Measurements from ENCODE around the gene ATF4.

Gene ATF4

DNA sequence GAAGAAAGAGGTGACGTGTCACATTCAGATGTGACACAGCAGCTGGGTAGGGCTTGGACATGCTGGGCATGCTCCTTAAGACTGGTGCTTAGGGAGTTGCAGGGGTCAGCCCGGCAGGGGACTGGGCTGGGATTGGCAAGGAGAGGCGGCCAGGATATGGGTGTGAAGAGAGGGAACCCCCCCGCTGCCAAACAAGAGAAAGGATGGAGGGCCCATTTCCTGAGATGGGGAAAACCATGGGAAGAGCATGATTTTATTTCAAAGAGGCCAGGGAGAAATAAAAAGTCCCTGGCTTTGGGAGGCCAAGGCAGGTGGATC is 5.3 kb downstream of the ATF4 start:
- peak in 2 of 10 donors; percentile 10 to 67 for DNase-seq
- intact Hi-C loops (cut with DNase I), result loop anchor here (5.0 kb wide), 2 partner anchors 33 to 353 kb away; no protein-coding TSS in a partner anchor

DNA sequence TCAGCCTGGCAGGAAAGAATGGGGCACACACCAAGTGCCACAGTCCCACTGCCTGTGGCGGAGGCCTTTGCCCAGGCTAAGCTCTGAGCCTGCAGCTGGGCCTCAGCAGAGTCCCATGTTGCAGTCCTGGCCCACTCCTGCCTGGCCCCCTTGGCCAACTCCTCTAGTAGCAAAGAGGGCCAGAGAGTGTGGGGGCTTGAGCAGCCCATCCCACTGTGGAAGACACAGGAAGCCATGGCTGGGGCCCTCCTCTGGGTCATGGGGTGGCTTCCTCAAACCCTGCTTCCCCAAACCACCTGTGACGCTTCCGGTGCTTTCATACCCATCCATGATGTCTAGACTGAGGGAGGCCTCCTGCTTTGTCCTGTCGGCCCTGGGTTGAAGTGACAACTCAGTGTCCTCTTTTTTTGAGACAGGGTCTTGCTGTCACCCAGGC is 6.4 kb downstream of the ATF4 start:
- DNase-seq, result peak in 3 of 10 donors; percentile 49 to 68 (median 57)
- intact Hi-C loops (cut with DNase I), result loop anchor here (5.0 kb wide), 2 partner anchors 34 to 354 kb away; no protein-coding TSS in a partner anchor

- intact Hi-C loops (cut with DNase I), result loop anchor here (5.0 kb wide), 2 partner anchors 35 to 355 kb away; no protein-coding TSS in a partner anchor
- DNase-seq, result peak in 2 of 10 donors; percentile 39 to 54
These were observed 7.2 kb downstream of the ATF4 start for GRCh38 chr22:39527481-39527961.

DNA sequence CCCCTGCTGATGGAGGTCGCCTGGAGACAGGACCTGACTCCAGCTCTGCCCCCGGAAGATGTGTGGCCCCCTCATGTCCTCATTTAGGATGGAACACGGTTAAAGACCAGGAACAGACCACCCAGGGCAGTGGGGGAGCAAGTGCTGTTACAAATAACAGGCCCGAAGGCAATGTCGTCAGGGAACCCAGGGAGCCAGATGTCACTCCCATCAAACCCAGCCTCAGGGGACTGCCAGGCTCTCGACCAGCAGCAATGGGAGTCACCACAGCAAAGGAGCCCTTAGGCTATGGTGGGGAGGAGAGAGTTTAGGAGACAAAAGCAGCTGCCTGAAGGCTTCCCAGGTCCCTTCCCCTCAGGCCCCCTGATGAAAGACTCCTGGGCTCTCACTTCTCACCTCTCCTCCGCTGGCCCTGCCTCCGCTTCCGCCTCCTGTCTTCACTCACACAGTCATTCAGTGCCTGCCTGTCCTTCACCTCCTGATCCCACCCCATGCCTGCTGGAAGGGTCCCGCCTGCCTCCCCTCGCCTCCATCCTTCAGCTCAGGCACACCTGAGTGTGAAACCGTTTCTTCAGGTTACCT is 7.8 kb downstream of the ATF4 start:
- intact Hi-C loops (cut with DNase I), result loop anchor here (2.0 to 5.0 kb wide), 3 partner anchors 36 to 356 kb away; no protein-coding TSS in a partner anchor

GRCh38 chr22:39528681-39529486 is 8.5 kb downstream of the ATF4 start:
- peak; percentile 88 to 99 (median 94) for DNase-seq
- intact Hi-C loops (cut with DNase I), result loop anchor here (2.0 to 5.0 kb wide), 3 partner anchors 37 to 357 kb away; no protein-coding TSS in a partner anchor

More for the DNA sequence above, 7.8 kb downstream of the ATF4 start:
- DNase-seq, result peak in 3 of 10 donors; percentile 64 to 73 (median 69)

- intact Hi-C loops (cut with DNase I), result loop anchor here (2.0 to 5.0 kb wide), 3 partner anchors 37 to 357 kb away; no protein-coding TSS in a partner anchor
- DNase-seq, result no peak
These were observed 9.1 kb downstream of the ATF4 start for GRCh38 chr22:39529487-39529851.

DNA sequence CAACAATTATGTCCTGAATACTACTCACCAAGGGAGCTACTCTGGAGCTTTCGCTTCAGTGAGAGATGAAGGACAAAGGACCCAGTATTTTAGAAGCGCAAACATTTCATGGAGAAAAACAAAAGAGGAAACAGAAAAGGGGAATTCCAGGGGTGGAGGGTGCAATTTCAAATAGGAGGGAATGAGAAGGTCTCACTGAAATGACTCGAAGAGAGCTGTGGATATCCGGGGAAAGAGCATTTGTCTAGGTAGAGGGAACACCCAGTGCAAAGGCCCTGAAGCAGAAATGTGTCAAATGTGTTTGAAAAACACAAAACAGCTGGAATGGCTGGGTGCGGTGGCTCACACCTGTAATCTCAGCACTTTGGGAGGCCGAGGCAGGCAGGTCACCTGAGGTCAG is 9.8 kb downstream of the ATF4 start:
- DNase-seq, result no peak
- intact Hi-C loops (cut with DNase I), result loop anchor here (5.0 kb wide), 1 partner anchor 817 kb away; the partner anchor contains the start of gene ADSL

DNA sequence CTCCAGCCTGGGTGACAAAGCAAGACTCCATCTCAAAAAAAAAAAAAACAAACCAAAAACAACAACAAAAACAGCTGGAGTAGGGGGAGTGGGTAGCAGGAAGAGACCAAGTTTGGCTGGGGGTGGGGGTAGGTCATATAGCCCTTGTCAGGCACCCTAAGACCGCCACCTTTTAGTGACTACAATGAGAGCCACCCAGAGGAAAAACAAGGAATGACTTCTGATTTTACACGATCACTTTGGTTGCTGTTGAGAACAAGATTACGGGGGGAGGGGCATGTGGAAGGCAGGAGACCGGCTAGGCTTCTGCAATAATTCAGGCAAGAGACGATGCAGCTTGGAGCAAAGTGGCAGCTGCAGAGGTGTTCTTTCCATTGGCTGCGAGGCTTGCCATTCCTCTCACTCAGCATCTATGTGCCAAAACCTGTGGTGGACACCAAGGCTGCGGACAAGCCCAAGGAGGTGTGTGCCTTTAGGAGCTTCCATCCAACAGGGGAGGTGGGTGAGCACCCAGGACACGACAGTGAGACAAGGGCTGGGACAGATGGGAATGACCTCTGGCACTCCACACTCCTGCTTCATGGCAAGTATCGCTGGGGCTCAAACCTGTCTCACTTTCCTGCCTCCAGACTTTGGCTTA is 10.4 kb downstream of the ATF4 start:
- intact Hi-C loops (cut with DNase I), result loop anchor here (5.0 kb wide), 1 partner anchor 816 kb away; the partner anchor contains the start of gene ADSL
- DNase-seq, result peak in 2 of 10 donors; percentile 17 to 41

DNA sequence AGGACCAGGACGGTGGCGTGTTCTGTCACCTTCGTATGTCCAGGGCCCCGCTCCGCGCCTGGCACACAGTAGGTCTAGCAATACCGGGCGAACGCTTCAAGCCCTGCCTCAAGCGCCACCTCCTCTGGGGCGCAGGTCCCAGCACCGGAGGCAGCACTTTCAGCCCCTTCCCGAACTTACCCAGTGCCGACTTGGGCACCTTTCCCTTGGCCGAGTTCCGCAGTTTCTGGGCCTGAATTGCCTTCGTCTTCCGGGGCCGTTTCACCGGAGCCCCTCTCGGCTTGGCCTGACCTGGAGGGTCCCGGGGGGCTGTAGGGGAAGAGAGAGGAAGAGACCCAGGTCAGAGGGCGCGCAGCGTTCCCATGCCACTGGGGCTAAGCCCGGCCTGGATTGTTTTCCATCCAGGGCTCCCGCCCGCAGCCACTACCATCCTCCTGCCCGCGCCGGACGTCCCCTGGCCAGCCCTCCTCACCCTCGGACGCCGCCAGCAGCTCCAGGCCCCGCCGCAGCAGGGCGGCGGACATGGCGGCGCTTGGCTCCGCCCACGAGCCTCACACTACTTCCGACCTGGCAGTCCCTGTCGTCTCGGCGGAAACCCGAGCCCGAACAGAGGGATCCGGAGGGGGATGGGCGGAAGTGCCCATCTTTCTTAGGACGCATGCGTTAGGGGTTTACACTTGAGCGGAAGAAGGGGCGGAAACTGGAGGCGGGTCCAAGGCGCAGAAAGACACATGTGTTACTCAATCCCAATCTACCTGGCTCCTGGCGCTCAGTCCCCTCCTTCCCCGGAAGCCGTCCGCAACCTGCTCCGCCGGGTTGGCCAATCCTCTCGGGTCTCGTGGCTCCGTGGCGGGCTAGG is 12.1 kb downstream of the ATF4 start, which contains the start of gene RPS19BP1:
TSS of gene RPS19BP1 (minus strand) at position 534 of the 859 bp plus-strand sequence. CDS start at position 524, 10 bp downstream.
- peak; percentile 96 to 99 (median 98) for DNase-seq
- intact Hi-C loops (cut with DNase I), result loop anchor here (5.0 kb wide), 1 partner anchor 815 kb away; the partner anchor contains the start of gene ADSL

DNA sequence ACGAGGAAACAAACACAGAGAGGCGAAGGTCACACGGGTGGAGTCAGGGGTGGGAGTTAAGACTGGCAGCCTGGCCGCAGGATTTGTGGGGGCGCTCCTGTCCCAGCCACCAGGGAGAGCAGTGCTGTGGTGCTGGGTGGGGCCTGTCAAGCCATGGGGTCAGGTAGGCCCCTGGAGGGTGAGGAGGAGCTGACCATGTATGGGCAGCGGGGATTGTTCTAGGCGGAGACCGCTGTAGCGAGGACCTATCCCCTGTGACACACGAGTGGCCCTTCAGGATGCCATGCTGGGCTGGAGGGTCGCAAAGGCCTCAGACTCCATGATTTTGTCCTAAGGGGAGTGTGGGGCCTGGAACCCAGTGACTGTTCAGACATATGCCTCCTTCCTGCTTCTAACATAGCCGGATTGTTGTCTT is 13.7 kb downstream of the ATF4 start:
- intact Hi-C loops (cut with DNase I), result loop anchor here (5.0 kb wide), 1 partner anchor 813 kb away; the partner anchor contains the start of gene ADSL

GRCh38 chr22:39534591-39535356 is 14.4 kb downstream of the ATF4 start:
- intact Hi-C loops (cut with DNase I), result loop anchor here (5.0 kb wide), 2 partner anchors 503 to 813 kb away; partner anchors contain the start of gene ADSL
- peak; percentile 70 to 98 (median 87) for DNase-seq

More for the DNA sequence above, 13.7 kb downstream of the ATF4 start:
- DNase-seq, result peak in 2 of 10 donors; percentile 60 to 75

DNA sequence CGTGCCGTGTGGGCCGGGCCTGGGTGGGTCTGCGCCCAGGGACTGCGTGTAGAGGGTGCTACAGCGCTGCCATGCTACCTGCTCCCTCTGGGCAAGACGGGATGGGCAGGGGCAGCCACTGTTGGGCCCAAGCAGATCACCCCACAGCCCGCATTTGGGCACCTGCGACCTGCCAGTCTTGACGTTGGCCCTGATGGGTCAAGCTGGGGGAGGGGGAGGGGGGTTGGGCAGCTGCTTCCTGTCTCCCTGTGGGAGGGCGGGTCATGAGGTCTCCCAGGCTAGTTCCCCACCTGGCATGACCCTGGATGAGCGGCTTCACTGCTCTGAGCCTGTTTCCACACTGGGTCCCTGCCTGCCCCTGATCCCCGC is 15.0 kb downstream of the ATF4 start:
- peak in 3 of 10 donors; percentile 64 to 83 (median 67) for DNase-seq
- intact Hi-C loops (cut with DNase I), result loop anchor here (5.0 kb wide), 1 partner anchor 502 kb away; no protein-coding TSS in a partner anchor

DNA sequence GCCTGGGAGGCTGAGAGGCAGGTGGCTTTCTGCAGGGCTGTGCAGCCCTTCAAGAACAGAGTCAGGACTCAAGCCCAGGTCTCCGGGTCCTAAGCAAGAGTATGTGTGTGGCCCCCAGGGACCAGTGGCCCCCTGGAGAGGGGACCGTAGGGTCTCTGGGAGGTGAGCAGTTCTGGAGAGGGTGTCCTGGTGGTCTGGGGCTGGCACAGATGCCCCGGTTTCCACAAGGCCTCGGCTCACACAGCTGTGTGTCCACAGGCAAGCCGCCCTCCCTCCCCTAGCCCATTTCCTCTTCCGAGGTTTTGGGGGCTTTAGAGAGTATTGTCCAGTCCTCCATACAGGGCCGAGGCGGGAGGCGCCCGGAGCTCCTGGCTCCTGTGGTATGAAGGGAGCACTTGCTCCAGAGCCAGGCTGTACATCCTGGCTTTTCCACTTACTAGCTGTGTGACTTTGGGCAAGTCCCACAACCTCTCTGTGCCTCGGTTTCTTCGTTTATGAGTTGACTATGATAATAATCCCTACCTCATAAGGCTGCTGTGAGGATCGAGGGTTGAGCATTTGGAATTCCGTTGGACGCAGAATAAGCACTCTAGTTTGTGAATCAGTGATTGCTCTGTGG is 15.6 kb downstream of the ATF4 start:
- DNase-seq, result peak in 1 of 10 donors; percentile 72
- intact Hi-C loops (cut with DNase I), result loop anchor here (5.0 kb wide), 1 partner anchor 501 kb away; no protein-coding TSS in a partner anchor

DNA sequence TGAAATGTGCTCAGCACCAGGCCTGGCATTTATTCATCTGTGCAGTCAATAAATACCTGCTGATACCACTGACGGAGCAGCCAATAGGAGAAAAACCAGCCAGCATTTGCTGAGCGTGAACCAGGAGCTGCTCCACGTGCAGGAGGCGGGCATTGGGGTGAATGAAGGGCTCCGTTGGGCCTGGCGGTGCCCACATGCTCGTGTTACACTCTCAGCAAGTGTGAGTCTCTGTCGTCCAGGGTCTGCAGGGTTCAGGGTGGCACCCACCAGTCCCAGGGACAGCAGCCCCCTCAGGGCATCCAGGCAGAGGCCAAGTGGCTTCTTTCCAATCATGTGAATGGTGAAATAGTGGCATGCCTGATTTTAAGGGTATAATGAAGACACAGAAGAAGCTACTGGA is 16.3 kb downstream of the ATF4 start:
- peak in 1 of 10 donors; percentile 60 for DNase-seq
- intact Hi-C loops (cut with DNase I), result loop anchor here (5.0 kb wide), 1 partner anchor 501 kb away; no protein-coding TSS in a partner anchor

- DNase-seq, result peak in 1 of 10 donors; percentile 69
- intact Hi-C loops (cut with DNase I), result loop anchor here (5.0 kb wide), 1 partner anchor 499 kb away; no protein-coding TSS in a partner anchor
These were observed 17.6 kb downstream of the ATF4 start for GRCh38 chr22:39537975-39538374.

- peak in 4 of 10 donors; percentile 49 to 91 (median 66) for DNase-seq
- intact Hi-C loops (cut with DNase I), result no loop called here
These were observed 22.7 kb downstream of the ATF4 start for GRCh38 chr22:39543095-39543494.

All from posterior cingulate gyrus (tissue), 11 donors.